HepG2 (cell line): ENCODE results near the gene SLU7. TPM values are rescaled to one million over a fixed set of nuclear protein-coding genes. Genes with fewer than 3 reads are reported as not detected.

Experiments used
- AHDC1 ChIP-seq: sonication (generic); formaldehyde crosslinking; IDR thresholded peaks from 2 replicates; pipeline ENCODE4 v1.5.1; 2020; ENCODE audit warnings: mild to moderate bottlenecking, missing genetic modification reagents, borderline replicate concordance
- CHD2 ChIP-seq: IDR thresholded peaks from 2 replicates; pipeline ENCODE4 v1.6.1; 2011; ENCODE audit warnings: low read depth, low read length, improper control_type of control experiment
- DMAP1 ChIP-seq: IDR thresholded peaks from 2 replicates; pipeline ENCODE4 v1.6.1; 2016
- DPF2 ChIP-seq: sonication (generic); formaldehyde crosslinking; IDR thresholded peaks from 2 replicates; pipeline ENCODE4 v1.4.0; 2020; ENCODE audit warnings: mild to moderate bottlenecking, low read depth, missing genetic modification reagents, borderline replicate concordance
- ERF ChIP-seq: IDR thresholded peaks from 2 replicates; pipeline ENCODE4 v1.6.1; 2018; ENCODE audit warnings: missing biosample characterization, missing genetic modification reagents
- HIC2 ChIP-seq: sonication (generic); formaldehyde crosslinking; IDR thresholded peaks from 2 replicates; pipeline ENCODE4 v1.9.0; 2022; ENCODE audit warnings: low read depth, missing genetic modification reagents
- IRF2 ChIP-seq: IDR thresholded peaks from 2 replicates; pipeline ENCODE4 v1.6.1; 2018; ENCODE audit warnings: missing genetic modification reagents, missing compliant biosample characterization
- LCORL ChIP-seq, 2 experiments: fragments of 450-650 bp in 1 of 2; sonication (generic) in 1 of 2; formaldehyde crosslinking in 1 of 2; IDR thresholded peaks; 2 replicates each; pipeline versions ENCODE4 v1.5.0 to v1.6.1; 2017 to 2020; ENCODE audit warnings: antibody characterized with exemption in 1 of 2, missing genetic modification reagents in 1 of 2
- MEF2D ChIP-seq: sonication (generic); formaldehyde crosslinking; IDR thresholded peaks from 2 replicates; pipeline ENCODE4 v1.5.1; 2020; ENCODE audit warnings: mild to moderate bottlenecking, missing genetic modification reagents
- RBFOX2 ChIP-seq: fragments of 200-400 bp; formaldehyde crosslinking; IDR thresholded peaks from 2 replicates; pipeline ENCODE4 v1.6.1; 2017; ENCODE audit warnings: low read depth, mild to moderate bottlenecking, low read length
- RCOR2 ChIP-seq: IDR thresholded peaks from 2 replicates; pipeline ENCODE4 v1.6.1; 2016; ENCODE audit warnings: missing biosample characterization, missing genetic modification reagents
- SALL1 ChIP-seq: sonication (generic); formaldehyde crosslinking; IDR thresholded peaks from 2 replicates; pipeline ENCODE4 v1.8.0; 2022; ENCODE audit warnings: mild to moderate bottlenecking, missing genetic modification reagents
- ZNF136 ChIP-seq: sonication (generic); formaldehyde crosslinking; IDR thresholded peaks from 2 replicates; pipeline ENCODE4 v1.8.1; 2022; ENCODE audit warnings: low read depth, mild to moderate bottlenecking, moderate library complexity, missing genetic modification reagents
- ZNF143 ChIP-seq: sonication (generic); formaldehyde crosslinking; IDR thresholded peaks from 2 replicates; pipeline ENCODE4 v1.4.0; 2020; ENCODE audit warnings: missing genetic modification reagents
- ZNF317 ChIP-seq: sonication (generic); formaldehyde crosslinking; IDR thresholded peaks from 2 replicates; pipeline ENCODE4 v1.5.0; 2020; ENCODE audit warnings: mild to moderate bottlenecking, missing genetic modification reagents
- ZNF563 ChIP-seq: sonication (generic); formaldehyde crosslinking; IDR thresholded peaks from 2 replicates; pipeline ENCODE4 v1.8.0; 2022; ENCODE audit warnings: mild to moderate bottlenecking, moderate library complexity, missing genetic modification reagents
- polyA plus RNA-seq, 8 experiments: library from polyadenylated mRNA; depleted of rRNA in 3 of 8; stranded (reverse) in 7 of 8; unstranded in 1 of 8; fragments of >200 nt; fragmentation: Illumina TruSeq in 4 of 8; extraction: Trizol in 4 of 8; gene quantifications; 2 replicates each; pipeline versions ENCODE4 v1.2.1 to v1.2.3, GENCODE V29; 2011 to 2016; ENCODE audit warnings: low read depth in 4 of 8, missing spikeins in 1 of 8, mixed read lengths in 1 of 8; ENCODE audit not compliant: insufficient read depth in 1 of 8
- total RNA-seq, 5 experiments: library from RNA; depleted of rRNA; stranded (reverse); fragments of >200 nt; fragmentation: Illumina TruSeq; extraction: Trizol; gene quantifications; 2 replicates each; pipeline ENCODE4 v1.2.3, GENCODE V29; 2016; ENCODE audit warnings: low read depth in 1 of 5
- TF ChIP-seq, protein P1 (sequence below): sonication (generic); formaldehyde crosslinking; conservative IDR thresholded peaks from 2 replicates; pipeline ENCODE4 v1.4.0; 2020; ENCODE audit warnings: missing genetic modification reagents
- TF ChIP-seq, protein P2 (sequence below): sonication (generic); formaldehyde crosslinking; IDR thresholded peaks from 2 replicates; pipeline ENCODE4 v1.8.1; 2023; ENCODE audit warnings: mild to moderate bottlenecking, moderate library complexity, missing genetic modification reagents

SLU7 gene
- total and polyA plus RNA-seq, 2 of the 13 experiments (the other 11 are each of a cell fraction or from before 2014, with no cell fraction given): 24.0 to 39.2 TPM

GRCh38 chr5:160399402-160400353 lies 19.2 kb downstream of the SLU7 start, which contains the start of gene FAM200C (continued):
- TF ChIP-seq, protein P1, sequence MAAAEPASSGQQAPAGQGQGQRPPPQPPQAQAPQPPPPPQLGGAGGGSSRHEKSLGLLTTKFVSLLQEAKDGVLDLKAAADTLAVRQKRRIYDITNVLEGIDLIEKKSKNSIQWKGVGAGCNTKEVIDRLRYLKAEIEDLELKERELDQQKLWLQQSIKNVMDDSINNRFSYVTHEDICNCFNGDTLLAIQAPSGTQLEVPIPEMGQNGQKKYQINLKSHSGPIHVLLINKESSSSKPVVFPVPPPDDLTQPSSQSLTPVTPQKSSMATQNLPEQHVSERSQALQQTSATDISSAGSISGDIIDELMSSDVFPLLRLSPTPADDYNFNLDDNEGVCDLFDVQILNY (CRISPR knock-in tag): peak; percentile 78
- peak; percentile 79; the same call in 1 of the 2 replicates for TF ChIP-seq ZNF563 (CRISPR knock-in tag)
- no peak for TF ChIP-seq HIC2 (CRISPR knock-in tag)
- no peak for TF ChIP-seq ZNF136 (CRISPR knock-in tag)
- 0 out of 2 replicates have a peak, but pooled peaks have one; percentile 62 for TF ChIP-seq MEF2D (CRISPR knock-in tag)
- no peak; the same call in 1 of the 2 replicates for TF ChIP-seq RCOR2 (CRISPR knock-in tag)
- no peak for TF ChIP-seq AHDC1 (CRISPR knock-in tag)
- no peak for TF ChIP-seq DPF2 (CRISPR knock-in tag)
- peak; percentile 84 for TF ChIP-seq ZNF317 (CRISPR knock-in tag)
- no peak for TF ChIP-seq ZNF143 (CRISPR knock-in tag)
- TF ChIP-seq CHD2: no peak
- TF ChIP-seq DMAP1 (CRISPR knock-in tag): peak; percentile 78; the same call in 1 of the 2 replicates
- TF ChIP-seq RBFOX2: peak; percentile 90
- peak; percentile 33; the same call in 1 of the 2 replicates for TF ChIP-seq IRF2 (CRISPR knock-in tag)
- no peak for TF ChIP-seq LCORL (IDR thresholded peaks at IDR 0.05)
- peak; percentile 41; the same call in 1 of the 2 replicates for TF ChIP-seq LCORL (CRISPR knock-in tag; IDR thresholded peaks at IDR 0.05)
- TF ChIP-seq ERF (CRISPR knock-in tag): peak; percentile 72
- peak; percentile 76 for TF ChIP-seq SALL1 (CRISPR knock-in tag)
- TF ChIP-seq, protein P2, sequence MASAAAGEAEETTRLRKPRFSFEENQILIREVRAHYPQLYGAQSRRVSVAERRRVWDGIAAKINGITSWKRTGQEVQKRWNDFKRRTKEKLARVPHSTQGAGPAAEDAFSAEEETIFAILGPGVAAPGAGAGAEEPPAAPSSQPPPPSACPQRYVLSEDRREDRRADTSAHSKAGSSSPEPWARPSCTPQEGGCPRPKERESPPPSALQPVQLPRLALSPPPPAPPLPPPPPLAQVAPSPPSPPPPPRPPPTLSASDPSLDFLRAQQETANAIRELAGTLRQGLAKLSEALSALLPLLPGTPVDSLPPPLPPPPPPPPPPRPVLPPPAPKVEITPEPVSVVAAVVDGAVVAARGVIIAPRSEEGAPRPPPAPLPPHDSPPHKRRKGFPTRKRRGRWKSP: peak; percentile 46; the same call in 1 of the 2 replicates
